ENCODE results near the gene CALML3.

Gene CALML3

GRCh38 chr10:5500162-5500670, 24.5 kb upstream of the CALML3 start:
- no peak overlapping the region for H3K4me3 ChIP-seq (ENCODE audit: low read depth, low read length)
- TF ChIP-seq CTCF (IDR thresholded peaks at IDR 0.05; ENCODE audit: insufficient read depth, low read length, missing control alignments) = no peak
- no peak for DNase-seq (ENCODE audit: low read depth, low spot score)
- ChIA-PET CTCF (interaction anchor here (1.1 kb wide), 1 partner anchor 123 kb away, joined by 3 read pairs; no protein-coding TSS in a partner anchor), POLR2A (no interaction called here)

- DNase-seq (ENCODE audit: low read depth, low spot score) = no peak
- TF ChIP-seq CTCF (IDR thresholded peaks at IDR 0.05; ENCODE audit: insufficient read depth, low read length, missing control alignments) = no peak
- no peak overlapping the region for H3K4me3 ChIP-seq (ENCODE audit: low read depth, low read length)
- ChIA-PET CTCF (interaction anchor here (1.2 to 2.1 kb wide), 2 partner anchors 16 to 122 kb away, joined by 3 to 9 read pairs; no protein-coding TSS in a partner anchor), POLR2A (no interaction called here)
These were observed 23.9 kb upstream of the CALML3 start for GRCh38 chr10:5500910-5501309.

GRCh38 chr10:5502061-5502521, 22.7 kb upstream of the CALML3 start:
- H3K4me3 ChIP-seq (ENCODE audit: low read depth, low read length) = no peak overlapping the region
- no peak for DNase-seq (ENCODE audit: low read depth, low spot score)
- CTCF ChIA-PET = interaction anchor here (1.2 to 2.1 kb wide), 3 partner anchors 13 to 121 kb away, joined by 3 to 9 read pairs (median 3); no protein-coding TSS in a partner anchor
- no peak for TF ChIP-seq CTCF (IDR thresholded peaks at IDR 0.05; ENCODE audit: insufficient read depth, low read length, missing control alignments)
- POLR2A ChIA-PET = no interaction called here

- no peak overlapping the region for H3K4me3 ChIP-seq (ENCODE audit: low read depth, low read length)
- ChIA-PET POLR2A (no interaction called here), CTCF (interaction anchor here (1.5 to 2.1 kb wide), 2 partner anchors 14 to 120 kb away, joined by 3 to 9 read pairs; no protein-coding TSS in a partner anchor)
- no peak for DNase-seq (ENCODE audit: low read depth, low spot score)
- TF ChIP-seq CTCF (IDR thresholded peaks at IDR 0.05; ENCODE audit: insufficient read depth, low read length, missing control alignments) = no peak
These were observed 21.9 kb upstream of the CALML3 start for GRCh38 chr10:5502571-5503476.

- ChIA-PET POLR2A (no interaction called here), CTCF (no interaction called here)
- no peak for DNase-seq (ENCODE audit: low read depth, low spot score)
- no peak for TF ChIP-seq CTCF (IDR thresholded peaks at IDR 0.05; ENCODE audit: insufficient read depth, low read length, missing control alignments)
- no peak overlapping the region for H3K4me3 ChIP-seq (ENCODE audit: low read depth, low read length)
These were observed 21.3 kb upstream of the CALML3 start for GRCh38 chr10:5503477-5503835.
